Activated T-helper 1 cell treated with anti-CD3 and anti-CD28 coated beads, Interleukin-12 subunit alpha, Interleukin-12 subunit beta, Interleukin-2, Interleukin-4 antibody, amounts not matched to agents 30 ng/mL and 10 ng/mL and 1 ng/mL, durations not matched to agents 14 hours and 24 hours and 36 hours (primary cell): ENCODE measurements around the gene ARID2. TPM values are rescaled to one million over a fixed set of nuclear protein-coding genes. Genes with fewer than 3 reads are reported as not detected.

Source experiments
- DNase-seq: peaks from one replicate; pipeline ENCODE4 v3.0.0; 2021; ENCODE audit warnings: low spot score
- H3K27ac Mint-ChIP-seq: one replicate; pipeline ENCODE4 v1.8.0; 2021; ENCODE audit warnings: mild to moderate bottlenecking, mixed read lengths
- H3K27me3 Mint-ChIP-seq: one replicate; pipeline ENCODE4 v1.8.0; 2022; ENCODE audit warnings: mild to moderate bottlenecking, moderate library complexity, mixed read lengths; ENCODE audit not compliant: insufficient read depth
- H3K36me3 Mint-ChIP-seq: one replicate; pipeline ENCODE4 v1.8.0; 2021; ENCODE audit warnings: low read depth, mixed read lengths
- H3K4me1 Mint-ChIP-seq: one replicate; pipeline ENCODE4 v1.8.0; 2021; ENCODE audit warnings: low read depth, mixed read lengths
- H3K4me3 Mint-ChIP-seq: one replicate; pipeline ENCODE4 v1.8.0; 2021; ENCODE audit warnings: mild to moderate bottlenecking, moderate library complexity, mixed read lengths
- H3K9me3 Mint-ChIP-seq: one replicate; pipeline ENCODE4 v1.8.0; 2021; ENCODE audit warnings: mixed read lengths
- intact Hi-C: fragments of 100-400 bp; cut with micrococcal nuclease; formaldehyde crosslinking; loops from one replicate; pipeline ENCODE4 v1.15.1; 2024
- total RNA-seq: library from RNA; stranded (reverse); gene quantifications from 2 replicates; pipeline ENCODE4 v1.2.3, GENCODE V29; 2022

Gene ARID2
- total RNA-seq, 1 donor from 2014 or later: 43.2 TPM

- intact Hi-C loops: loop anchor here (2.0 kb wide), 1 partner anchor 14 kb away; no protein-coding TSS in a partner anchor
- DNase-seq: no peak
- H3K36me3 Mint-ChIP-seq: peaks cover 10% of the 10 kb centered on the region
- no peak overlapping the region for H3K27ac Mint-ChIP-seq
- H3K9me3 Mint-ChIP-seq: no peaks in the 10 kb centered on the region
- no peak overlapping the region for H3K4me3 Mint-ChIP-seq
- peaks cover 6% of the 10 kb centered on the region for H3K27me3 Mint-ChIP-seq
- no peaks in the 10 kb centered on the region for H3K4me1 Mint-ChIP-seq
Observed at GRCh38 chr12:45704968-45705367, 24.5 kb upstream of the ARID2 start.

- Mint-ChIP-seq H3K36me3 (peaks cover 10% of the 10 kb centered on the region), H3K4me1 (no peaks in the 10 kb centered on the region)
- intact Hi-C loops: loop anchor here (2.0 kb wide), 1 partner anchor 13 kb away; no protein-coding TSS in a partner anchor
Observed at GRCh38 chr12:45705404-45705803, 24.1 kb upstream of the ARID2 start.

GRCh38 chr12:45707241-45707857, 22.2 kb upstream of the ARID2 start:
- Mint-ChIP-seq H3K36me3 (peaks cover 10% of the 10 kb centered on the region), H3K4me1 (no peaks in the 10 kb centered on the region), H3K9me3 (no peaks in the 10 kb centered on the region), H3K27ac (no peak overlapping the region), H3K4me3 (no peak overlapping the region), H3K27me3 (peaks cover 1% of the 10 kb centered on the region)
- no peak for DNase-seq
- intact Hi-C loops: no loop called here

More at GRCh38 chr12:45705404-45705803, 24.1 kb upstream of the ARID2 start:
- Mint-ChIP-seq H3K27ac (no peak overlapping the region), H3K27me3 (peaks cover 3% of the 10 kb centered on the region), H3K4me3 (no peak overlapping the region), H3K9me3 (no peaks in the 10 kb centered on the region)
- DNase-seq: no peak

GRCh38 chr12:45708363-45708762, 21.1 kb upstream of the ARID2 start:
- H3K27ac Mint-ChIP-seq: no peak overlapping the region
- no peaks in the 10 kb centered on the region for H3K9me3 Mint-ChIP-seq
- intact Hi-C loops: no loop called here
- H3K4me1 Mint-ChIP-seq: no peaks in the 10 kb centered on the region
- H3K27me3 Mint-ChIP-seq: no peaks in the 10 kb centered on the region
- no peak overlapping the region for H3K4me3 Mint-ChIP-seq
- H3K36me3 Mint-ChIP-seq: peaks cover 11% of the 10 kb centered on the region
- no peak for DNase-seq

DNA sequence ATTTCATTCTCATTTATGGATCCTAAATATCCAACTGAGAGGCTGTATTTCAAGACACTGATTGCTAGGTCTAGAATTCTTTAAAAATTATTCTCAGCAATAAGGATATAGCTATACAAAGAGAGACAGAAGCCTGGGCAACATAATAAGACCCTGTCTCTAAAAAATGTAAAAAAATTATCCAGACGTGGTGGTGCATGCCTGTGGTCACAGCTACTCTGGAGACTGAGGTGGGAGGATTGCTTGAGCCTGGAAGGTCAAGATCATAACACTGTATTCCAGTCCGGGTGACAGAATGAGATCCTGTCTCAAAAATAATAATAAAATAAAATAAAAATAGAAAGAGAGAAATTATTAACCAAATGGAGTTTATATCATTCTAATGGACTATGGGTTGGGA, 20.6 kb upstream of the ARID2 start:
- H3K27ac Mint-ChIP-seq: no peak overlapping the region
- intact Hi-C loops: no loop called here

DNA sequence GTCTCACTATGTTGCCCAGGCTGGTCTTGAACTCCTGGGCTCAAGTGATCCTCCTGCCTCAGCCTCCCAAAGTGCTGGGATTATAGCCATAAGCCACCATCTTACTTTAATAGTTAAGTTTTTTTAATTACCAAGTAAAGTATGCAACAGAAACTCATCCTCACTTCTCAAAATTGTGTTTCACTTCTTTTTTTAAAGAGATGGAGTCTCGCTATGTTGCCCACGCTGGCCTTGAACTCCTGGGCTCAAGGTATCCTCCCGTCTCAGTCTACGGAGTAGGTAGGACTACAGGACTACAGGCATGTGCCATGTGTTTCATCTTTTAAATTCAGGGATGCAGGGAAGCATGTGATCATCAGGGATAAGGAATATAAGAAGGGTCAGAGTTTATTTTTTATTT, 17.2 kb upstream of the ARID2 start:
- H3K36me3 Mint-ChIP-seq: peaks cover 8% of the 10 kb centered on the region
- intact Hi-C loops: no loop called here

More for the DNA sequence above, 20.6 kb upstream of the ARID2 start:
- Mint-ChIP-seq H3K27me3 (no peaks in the 10 kb centered on the region), H3K36me3 (peaks cover 11% of the 10 kb centered on the region), H3K9me3 (no peaks in the 10 kb centered on the region), H3K4me3 (no peak overlapping the region), H3K4me1 (peaks cover 5% of the 10 kb centered on the region)
- DNase-seq: no peak

GRCh38 chr12:45713078-45713477, 16.4 kb upstream of the ARID2 start:
- no peaks in the 10 kb centered on the region for H3K9me3 Mint-ChIP-seq
- no peak for DNase-seq
- no peaks in the 10 kb centered on the region for H3K27me3 Mint-ChIP-seq
- peaks cover 7% of the 10 kb centered on the region for H3K36me3 Mint-ChIP-seq
- H3K4me1 Mint-ChIP-seq: peaks cover 5% of the 10 kb centered on the region
- no peak overlapping the region for H3K27ac Mint-ChIP-seq
- H3K4me3 Mint-ChIP-seq: no peak overlapping the region
- intact Hi-C loops: no loop called here

More for the DNA sequence above, 17.2 kb upstream of the ARID2 start:
- no peaks in the 10 kb centered on the region for H3K27me3 Mint-ChIP-seq
- DNase-seq: no peak
- peaks cover 5% of the 10 kb centered on the region for H3K4me1 Mint-ChIP-seq
- H3K4me3 Mint-ChIP-seq: no peak overlapping the region
- no peak overlapping the region for H3K27ac Mint-ChIP-seq
- H3K9me3 Mint-ChIP-seq: no peaks in the 10 kb centered on the region

DNA sequence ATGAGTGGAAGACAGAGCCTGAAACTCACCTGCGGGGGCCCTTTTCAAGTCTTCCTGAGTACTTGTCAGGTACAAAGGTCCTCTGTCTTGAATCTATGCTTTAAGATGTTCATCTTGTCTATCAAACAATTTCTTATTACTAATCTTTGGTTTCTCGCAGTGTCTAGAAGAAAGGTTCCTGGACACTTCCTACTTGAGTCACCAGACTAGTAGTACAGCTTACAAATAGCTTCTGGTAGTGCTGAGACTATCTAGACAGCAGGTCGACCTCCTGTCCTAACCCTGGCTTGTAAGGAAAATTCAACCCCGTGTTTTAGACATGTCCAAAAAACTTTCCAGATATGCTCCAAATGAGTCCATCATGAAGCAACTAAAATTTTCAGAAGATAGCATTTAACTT, 11.2 kb upstream of the ARID2 start:
- intact Hi-C loops: loop anchor here (2.0 kb wide), 1 partner anchor 14 kb away; no protein-coding TSS in a partner anchor
- no peak for DNase-seq
- H3K4me3 Mint-ChIP-seq: no peak overlapping the region
- H3K9me3 Mint-ChIP-seq: no peaks in the 10 kb centered on the region
- peaks cover 15% of the 10 kb centered on the region for H3K36me3 Mint-ChIP-seq
- H3K27ac Mint-ChIP-seq: no peak overlapping the region
- no peaks in the 10 kb centered on the region for H3K27me3 Mint-ChIP-seq
- H3K4me1 Mint-ChIP-seq: peaks cover 33% of the 10 kb centered on the region

DNA sequence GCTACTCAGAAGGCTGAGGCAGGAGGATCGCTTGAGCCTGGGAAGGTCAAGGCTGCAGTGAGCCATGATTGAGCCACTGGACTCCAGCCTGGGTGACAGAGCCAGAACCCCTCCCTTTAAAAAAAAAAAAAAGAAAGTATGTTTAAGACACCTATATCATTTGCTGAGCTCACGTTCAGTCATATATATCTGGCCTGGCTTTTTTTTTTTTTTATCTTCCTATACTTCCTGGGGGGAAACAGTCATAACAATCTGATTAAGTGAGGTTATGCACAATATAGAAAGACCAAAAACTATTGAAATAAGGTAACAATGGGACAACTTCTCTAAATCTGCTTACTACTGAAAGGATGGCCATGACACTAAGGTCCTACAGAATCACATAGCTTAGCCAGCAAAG, 9.4 kb upstream of the ARID2 start:
- H3K4me3 Mint-ChIP-seq: no peak overlapping the region
- peaks cover 32% of the 10 kb centered on the region for H3K4me1 Mint-ChIP-seq
- H3K27me3 Mint-ChIP-seq: no peaks in the 10 kb centered on the region
- DNase-seq: no peak
- intact Hi-C loops: no loop called here
- no peaks in the 10 kb centered on the region for H3K9me3 Mint-ChIP-seq
- no peak overlapping the region for H3K27ac Mint-ChIP-seq
- H3K36me3 Mint-ChIP-seq: peaks cover 15% of the 10 kb centered on the region

DNA sequence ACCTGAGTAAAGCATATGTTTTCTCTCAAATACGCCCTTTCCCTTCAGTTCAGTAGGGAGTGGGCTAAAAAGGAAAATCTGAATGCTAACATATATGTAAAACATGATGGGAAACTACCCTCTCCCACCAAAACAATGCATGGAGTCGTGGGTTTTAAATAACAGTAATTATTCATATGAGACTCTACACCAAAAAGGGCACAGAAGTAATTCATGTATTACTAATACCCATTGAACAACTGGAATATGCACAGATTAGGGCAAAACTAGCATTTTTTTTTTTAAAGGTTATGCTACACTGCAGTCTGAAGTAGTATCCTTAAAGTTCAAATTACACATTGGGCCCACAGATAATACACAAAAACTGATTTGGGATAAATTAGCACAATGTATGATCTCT, 8.1 kb upstream of the ARID2 start:
- no peak for DNase-seq
- intact Hi-C loops: no loop called here
- Mint-ChIP-seq H3K9me3 (no peaks in the 10 kb centered on the region), H3K27me3 (no peaks in the 10 kb centered on the region), H3K36me3 (peaks cover 15% of the 10 kb centered on the region), H3K4me3 (no peak overlapping the region), H3K27ac (no peak overlapping the region), H3K4me1 (peaks cover 34% of the 10 kb centered on the region)

DNA sequence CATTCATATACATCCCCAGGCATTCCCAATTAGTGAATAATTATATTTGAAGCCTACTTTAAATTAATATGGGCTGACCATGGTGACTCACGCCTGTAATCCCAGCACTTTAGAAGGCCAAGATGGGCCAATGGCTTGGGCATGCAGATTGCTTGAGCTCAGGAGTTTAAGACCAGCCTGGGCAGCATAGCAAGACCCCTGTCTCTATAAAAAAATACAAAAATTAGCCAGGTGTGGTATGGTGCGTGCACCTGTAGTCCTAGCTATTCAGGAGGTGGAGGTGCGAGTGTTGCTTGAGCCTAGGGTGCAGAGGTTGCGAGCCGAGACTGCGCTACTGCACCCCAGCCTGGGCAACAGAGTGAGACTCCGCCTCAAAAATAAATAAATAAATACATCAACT, 7.6 kb upstream of the ARID2 start:
- no peak overlapping the region for H3K27ac Mint-ChIP-seq
- DNase-seq: no peak
- H3K4me3 Mint-ChIP-seq: no peak overlapping the region
- peaks cover 34% of the 10 kb centered on the region for H3K4me1 Mint-ChIP-seq
- no peaks in the 10 kb centered on the region for H3K27me3 Mint-ChIP-seq
- intact Hi-C loops: no loop called here
- H3K9me3 Mint-ChIP-seq: no peaks in the 10 kb centered on the region
- peaks cover 13% of the 10 kb centered on the region for H3K36me3 Mint-ChIP-seq

- Mint-ChIP-seq H3K27me3 (no peaks in the 10 kb centered on the region), H3K4me3 (peak overlapping the region; percentile 99), H3K9me3 (no peaks in the 10 kb centered on the region), H3K27ac (peak overlapping the region; percentile 100), H3K36me3 (peaks cover 16% of the 10 kb centered on the region), H3K4me1 (peaks cover 40% of the 10 kb centered on the region)
- DNase-seq: peak; percentile 3
- intact Hi-C loops: loop anchor here (1.0 to 5.0 kb wide), 9 partner anchors 57 to 1491 kb away; partner anchors contain the start of genes SLC38A1 and SLC38A2
Observed at GRCh38 chr12:45725631-45726602, 3.6 kb upstream of the ARID2 start.
